Caco-2 (cell line): ENCODE results near the gene MAD1L1. TPM values are rescaled to one million over a fixed set of nuclear protein-coding genes. Genes with fewer than 3 reads are reported as not detected.

Experiments used
- BruUV-seq: library from RNA; stranded (reverse); fragments of 400-500 nt; replicated peaks from 2 replicates; lab custom pipeline; 2021; lab: Mats Ljungman, UMichigan
- CTCF ChIA-PET: fragments of 300-600 bp; sonication (Branson Sonifier 250); formaldehyde crosslinking; loops from one replicate; lab custom pipeline; 2022; ENCODE audit warnings: antibody characterized with exemption; lab: Charles Lee
- POLR2A ChIA-PET: fragments of 300-600 bp; sonication (Branson Sonifier 250); formaldehyde crosslinking; loops from one replicate; lab custom pipeline; 2022; ENCODE audit warnings: antibody characterized with exemption; lab: Charles Lee
- DNase-seq, 2 experiments: peaks; one replicate each; pipeline versions ENCODE4 v3.0.0 to v3.0.0-alpha.2; 2020 to 2022
- H3K27me3 ChIP-seq: replicated peaks from 2 replicates; pipeline ENCODE4 v1.6.0; 2011; ENCODE audit warnings: low read length; ENCODE audit not compliant: control insufficient read depth, insufficient read depth
- H3K36me3 ChIP-seq: 2 replicates; pipeline ENCODE4 v1.5.1; 2011; ENCODE audit warnings: low read length; ENCODE audit not compliant: control insufficient read depth, insufficient read depth
- H3K4me1 ChIP-seq: fragments of 250-450 bp; sonication (Bioruptor Pico); 2 replicates; pipeline ENCODE4 v1.5.1; 2020; ENCODE audit warnings: mild to moderate bottlenecking
- H3K4me3 ChIP-seq: 2 replicates; pipeline ENCODE4 v1.5.1; 2011; ENCODE audit warnings: low read depth, mild to moderate bottlenecking, control low read depth, low read length
- H3K9me3 ChIP-seq: fragments of 250-450 bp; sonication (Bioruptor Pico); 2 replicates; pipeline ENCODE4 v1.5.1; 2020; ENCODE audit warnings: mild to moderate bottlenecking, moderate library complexity
- H3K27ac Mint-ChIP-seq: one replicate; pipeline ENCODE4 v1.8.0; 2022; ENCODE audit warnings: mixed read lengths; ENCODE audit not compliant: unreplicated experiment
- H3K27me3 Mint-ChIP-seq: one replicate; pipeline ENCODE4 v1.8.0; 2022; ENCODE audit warnings: mixed read lengths; ENCODE audit not compliant: insufficient read depth, unreplicated experiment
- H3K36me3 Mint-ChIP-seq: one replicate; pipeline ENCODE4 v1.8.0; 2022; ENCODE audit warnings: mild to moderate bottlenecking, mixed read lengths; ENCODE audit not compliant: insufficient read depth, unreplicated experiment
- H3K4me1 Mint-ChIP-seq: one replicate; pipeline ENCODE4 v1.8.0; 2022; ENCODE audit warnings: low read depth, mixed read lengths; ENCODE audit not compliant: unreplicated experiment
- H3K4me3 Mint-ChIP-seq: one replicate; pipeline ENCODE4 v1.8.0; 2022; ENCODE audit warnings: mild to moderate bottlenecking, moderate library complexity, mixed read lengths; ENCODE audit not compliant: unreplicated experiment
- H3K9me3 Mint-ChIP-seq: one replicate; pipeline ENCODE4 v1.8.0; 2022; ENCODE audit warnings: mixed read lengths; ENCODE audit not compliant: unreplicated experiment
- CTCF ChIP-seq, 2 experiments: fragments of 200-600 bp in 1 of 2; IDR thresholded peaks; 1 replicate in 1 of 2; 2 replicates in 1 of 2; pipeline versions ENCODE4 v1.5.1 to v1.8.0; 2011 to 2022; ENCODE audit warnings: antibody characterized with exemption in 1 of 2, control low read depth in 1 of 2, inconsistent platforms in 1 of 2, low read depth in 1 of 2, low read length in 1 of 2, mild to moderate bottlenecking in 1 of 2, moderate library complexity in 1 of 2; ENCODE audit not compliant: insufficient read depth in 1 of 2, severe bottlenecking in 1 of 2, unreplicated experiment in 1 of 2
- intact Hi-C: fragments of 100-400 bp; cut with micrococcal nuclease; formaldehyde crosslinking; loops from one replicate; pipeline ENCODE4 v1.10.0; 2022; ENCODE audit not compliant: unreplicated experiment
- total RNA-seq: library from RNA; stranded (reverse); gene quantifications from 2 replicates; pipeline ENCODE4 v1.2.3, GENCODE V29; 2022

Gene MAD1L1
- total RNA-seq, 1 experiment from 2014 or later: 58.6 TPM

- Mint-ChIP-seq H3K27ac (no peak overlapping the region), H3K4me1 (no peaks in the 10 kb centered on the region), H3K27me3 (no peaks in the 10 kb centered on the region), H3K9me3 (no peaks in the 10 kb centered on the region), H3K4me3 (no peak overlapping the region), H3K36me3 (peaks cover 12% of the 10 kb centered on the region)
- POLR2A ChIA-PET: no interaction called here
- Histone ChIP-seq H3K27me3 (no peaks in the 10 kb centered on the region), H3K4me1 (no peaks in the 10 kb centered on the region), H3K9me3 (no peaks in the 10 kb centered on the region), H3K4me3 (no peak overlapping the region), H3K36me3 (no peaks in the 10 kb centered on the region; the same call in none of the 2 replicates)
- no peak for TF ChIP-seq CTCF (IDR thresholded peaks at IDR 0.05; ENCODE audit: insufficient read depth in 1 of 2, low read depth in 1 of 2, low read length in 1 of 2, severe bottlenecking in 1 of 2, unreplicated experiment in 1 of 2)
- intact Hi-C loops: no loop called here
- DNase-seq: no peak
- CTCF ChIA-PET: interaction anchor here (0.6 kb wide), 1 partner anchor 206 kb away, joined by 3 read pairs; no protein-coding TSS in a partner anchor
- no TSS peak for BruUV-seq
Measured at GRCh38 chr7:1920881-1921280, 311.9 kb downstream of the MAD1L1 start.

GRCh38 chr7:1920266-1920681 lies 312.5 kb downstream of the MAD1L1 start:
- CTCF ChIA-PET: interaction anchor here (0.6 kb wide), 1 partner anchor 207 kb away, joined by 3 read pairs; no protein-coding TSS in a partner anchor
- no TSS peak for BruUV-seq
- Histone ChIP-seq H3K4me1 (no peaks in the 10 kb centered on the region), H3K36me3 (no peaks in the 10 kb centered on the region; the same call in none of the 2 replicates), H3K4me3 (no peak overlapping the region), H3K9me3 (no peaks in the 10 kb centered on the region), H3K27me3 (no peaks in the 10 kb centered on the region)
- peaks cover 6% of the 10 kb centered on the region for H3K36me3 Mint-ChIP-seq
- H3K9me3 Mint-ChIP-seq: no peaks in the 10 kb centered on the region
- POLR2A ChIA-PET: no interaction called here
- no peaks in the 10 kb centered on the region for H3K4me1 Mint-ChIP-seq
- intact Hi-C loops: no loop called here
- DNase-seq: no peak
- H3K27me3 Mint-ChIP-seq: no peaks in the 10 kb centered on the region
- no peak for TF ChIP-seq CTCF (IDR thresholded peaks at IDR 0.05; ENCODE audit: insufficient read depth in 1 of 2, low read depth in 1 of 2, low read length in 1 of 2, severe bottlenecking in 1 of 2, unreplicated experiment in 1 of 2)
- no peak overlapping the region for H3K4me3 Mint-ChIP-seq
- no peak overlapping the region for H3K27ac Mint-ChIP-seq

- no peaks in the 10 kb centered on the region; the same call in none of the 2 replicates for H3K36me3 ChIP-seq
- intact Hi-C loops: no loop called here
- no peaks in the 10 kb centered on the region for H3K4me1 ChIP-seq
- Mint-ChIP-seq H3K9me3 (no peaks in the 10 kb centered on the region), H3K4me1 (no peaks in the 10 kb centered on the region), H3K36me3 (peaks cover 5% of the 10 kb centered on the region), H3K4me3 (no peak overlapping the region), H3K27ac (no peak overlapping the region), H3K27me3 (no peaks in the 10 kb centered on the region)
- H3K9me3 ChIP-seq: no peaks in the 10 kb centered on the region
- ChIA-PET POLR2A (no interaction called here), CTCF (no interaction called here)
- no peak overlapping the region for H3K4me3 ChIP-seq
- DNase-seq: no peak
- no peak for TF ChIP-seq CTCF (IDR thresholded peaks at IDR 0.05; ENCODE audit: insufficient read depth in 1 of 2, low read depth in 1 of 2, low read length in 1 of 2, severe bottlenecking in 1 of 2, unreplicated experiment in 1 of 2)
- no peaks in the 10 kb centered on the region for H3K27me3 ChIP-seq
- no TSS peak for BruUV-seq
Measured at GRCh38 chr7:1919539-1920265, 313.0 kb downstream of the MAD1L1 start.
